GM21390 (cell line): ENCODE data around the gene U2AF2.

Experiments used
- ATAC-seq: cut with Tn5 transposase; IDR thresholded peaks from one replicate; pipeline ENCODE4 v1.9.1; 2021; ENCODE audit not compliant: unreplicated experiment

The U2AF2 gene

GRCh38 chr19:55673465-55673864 is 18.6 kb downstream of the U2AF2 start:
- no peak for ATAC-seq

- ATAC-seq: no peak
These were observed 19.1 kb downstream of the U2AF2 start for GRCh38 chr19:55673889-55674288.

- no peak for ATAC-seq
These were observed 19.6 kb downstream of the U2AF2 start for GRCh38 chr19:55674459-55674840.

GRCh38 chr19:55674841-55675660 is 20.2 kb downstream of the U2AF2 start, which contains the start of gene EPN1:
TSS of gene EPN1 (plus strand) at chr19:55675226. CDS start at chr19:55678628, 3,402 bp downstream.
- peak; percentile 60 for ATAC-seq

GRCh38 chr19:55675661-55676354 is 21.0 kb downstream of the U2AF2 start:
- ATAC-seq: no peak

- ATAC-seq: no peak
These were observed 21.5 kb downstream of the U2AF2 start for GRCh38 chr19:55676383-55676782.

- ATAC-seq: no peak
These were observed 22.2 kb downstream of the U2AF2 start for GRCh38 chr19:55676889-55677505.

GRCh38 chr19:55677572-55678028 is 22.8 kb downstream of the U2AF2 start:
- ATAC-seq: no peak

- ATAC-seq: peak; percentile 71
These were observed 23.4 kb downstream of the U2AF2 start for GRCh38 chr19:55678121-55678671.

- ATAC-seq: no peak
These were observed 24.8 kb downstream of the U2AF2 start for GRCh38 chr19:55679343-55680257.

- no peak for ATAC-seq
These were observed 25.7 kb downstream of the U2AF2 start for GRCh38 chr19:55680339-55681130.

GRCh38 chr19:55681131-55682092 is 26.6 kb downstream of the U2AF2 start:
- no peak for ATAC-seq

- ATAC-seq: no peak
These were observed 28.8 kb downstream of the U2AF2 start for GRCh38 chr19:55683449-55684261.

GRCh38 chr19:55684946-55685681 is 30.3 kb downstream of the U2AF2 start:
- no peak for ATAC-seq

GRCh38 chr19:55685776-55686175 is 30.9 kb downstream of the U2AF2 start:
- ATAC-seq: no peak

GRCh38 chr19:55686311-55687050 is 31.6 kb downstream of the U2AF2 start:
- no peak for ATAC-seq
